Measurements from ENCODE around the gene HHAT.

DNA sequence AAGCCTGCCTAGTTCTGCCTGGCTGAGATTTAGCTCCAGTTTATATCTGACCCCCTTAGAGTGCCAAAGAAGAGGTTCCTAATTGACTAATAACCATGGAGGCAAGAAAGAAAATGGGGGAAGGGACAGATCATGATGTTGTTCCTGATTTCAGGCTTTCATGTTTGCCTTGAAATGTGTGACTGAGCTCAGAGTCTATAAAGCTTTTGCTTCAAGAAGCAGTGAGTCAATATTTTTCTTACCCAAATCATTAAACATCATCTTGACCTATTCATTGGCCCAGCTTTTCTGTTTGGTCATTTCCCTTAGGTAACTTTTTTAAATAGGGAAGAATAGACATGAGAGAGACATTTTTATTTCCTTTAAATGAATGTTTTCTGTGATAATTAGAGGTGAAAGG lies 55.9 kb downstream of the HHAT start:
- TF ChIP-seq, protein P1, sequence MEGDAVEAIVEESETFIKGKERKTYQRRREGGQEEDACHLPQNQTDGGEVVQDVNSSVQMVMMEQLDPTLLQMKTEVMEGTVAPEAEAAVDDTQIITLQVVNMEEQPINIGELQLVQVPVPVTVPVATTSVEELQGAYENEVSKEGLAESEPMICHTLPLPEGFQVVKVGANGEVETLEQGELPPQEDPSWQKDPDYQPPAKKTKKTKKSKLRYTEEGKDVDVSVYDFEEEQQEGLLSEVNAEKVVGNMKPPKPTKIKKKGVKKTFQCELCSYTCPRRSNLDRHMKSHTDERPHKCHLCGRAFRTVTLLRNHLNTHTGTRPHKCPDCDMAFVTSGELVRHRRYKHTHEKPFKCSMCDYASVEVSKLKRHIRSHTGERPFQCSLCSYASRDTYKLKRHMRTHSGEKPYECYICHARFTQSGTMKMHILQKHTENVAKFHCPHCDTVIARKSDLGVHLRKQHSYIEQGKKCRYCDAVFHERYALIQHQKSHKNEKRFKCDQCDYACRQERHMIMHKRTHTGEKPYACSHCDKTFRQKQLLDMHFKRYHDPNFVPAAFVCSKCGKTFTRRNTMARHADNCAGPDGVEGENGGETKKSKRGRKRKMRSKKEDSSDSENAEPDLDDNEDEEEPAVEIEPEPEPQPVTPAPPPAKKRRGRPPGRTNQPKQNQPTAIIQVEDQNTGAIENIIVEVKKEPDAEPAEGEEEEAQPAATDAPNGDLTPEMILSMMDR (IDR thresholded peaks at IDR 0.05), result no peak
- TF ChIP-seq POLR2A (IDR thresholded peaks at IDR 0.05) (no peak), POLR2AphosphoS5 (IDR thresholded peaks at IDR 0.05) (no peak)

All from breast epithelium (tissue), 3 donors.